K562 (cell line): ENCODE data around the gene EME1. TPM values are rescaled to one million over a fixed set of nuclear protein-coding genes. Genes with fewer than 3 reads are reported as not detected.

ENCODE experiments used
- ATF6 ChIP-seq: sonication (generic); formaldehyde crosslinking; IDR thresholded peaks from 2 replicates; pipeline ENCODE4 v1.4.0; 2020; ENCODE audit warnings: mild to moderate bottlenecking, missing genetic modification reagents
- CBFA2T3 ChIP-seq: fragments of 450-650 bp; IDR thresholded peaks from 2 replicates; pipeline ENCODE4 v1.6.1; 2017
- CREM ChIP-seq: IDR thresholded peaks from 2 replicates; pipeline ENCODE4 v1.6.1; 2014; ENCODE audit warnings: antibody characterized with exemption, low read depth
- KDM5B ChIP-seq: fragments of 200-600 bp; sonication (generic); IDR thresholded peaks from 2 replicates; pipeline ENCODE4 v1.6.1; 2012; ENCODE audit warnings: low read depth, mild to moderate bottlenecking, moderate library complexity, low read length, control low read depth, inconsistent platforms; ENCODE audit not compliant: insufficient replicate concordance
- NCOA4 ChIP-seq: fragments of 450-650 bp; IDR thresholded peaks from 2 replicates; pipeline ENCODE4 v1.6.1; 2018; ENCODE audit warnings: mild to moderate bottlenecking; ENCODE audit not compliant: partially characterized antibody
- NCOR1 ChIP-seq: fragments of 450-650 bp; IDR thresholded peaks from 2 replicates; pipeline ENCODE4 v1.6.1; 2016; ENCODE audit warnings: mild to moderate bottlenecking, moderate library complexity
- POLR2H ChIP-seq: IDR thresholded peaks from 2 replicates; pipeline ENCODE4 v1.6.1; 2016; ENCODE audit warnings: missing genetic modification characterization, low read depth, mild to moderate bottlenecking, control low read depth, missing compliant biosample characterization, moderate library complexity
- REST ChIP-seq, 2 experiments: fragments of 450-650 bp; formaldehyde crosslinking in 1 of 2; IDR thresholded peaks; 2 replicates each; pipeline versions ENCODE4 v1.4.0 to v1.6.1; 2014 to 2020; ENCODE audit warnings: mild to moderate bottlenecking in 2 of 2, borderline replicate concordance in 1 of 2, low read depth in 1 of 2
- SMAD2 ChIP-seq: fragments of 150-350 bp; IDR thresholded peaks from 2 replicates; pipeline ENCODE4 v1.6.1; 2014; ENCODE audit warnings: low read depth, mild to moderate bottlenecking, low read length
- SMAD3 ChIP-seq: fragments of 450-650 bp; formaldehyde crosslinking; conservative IDR thresholded peaks from 2 replicates; pipeline ENCODE4 v1.4.0; 2020; ENCODE audit warnings: mild to moderate bottlenecking
- ZBED1 ChIP-seq: IDR thresholded peaks from 2 replicates; pipeline ENCODE4 v1.6.1; 2014
- ZBTB7A ChIP-seq: IDR thresholded peaks from 2 replicates; pipeline ENCODE4 v1.6.1; 2011; ENCODE audit warnings: low read depth, mild to moderate bottlenecking, low read length, moderate library complexity, borderline replicate concordance; ENCODE audit not compliant: control insufficient read depth
- ZKSCAN3 ChIP-seq: fragments of 250-450 bp; sonication (Bioruptor Pico); IDR thresholded peaks from 2 replicates; pipeline ENCODE4 v1.4.0; 2020
- ZNF449 ChIP-seq: fragments of 250-450 bp; sonication (Bioruptor Pico); IDR thresholded peaks from 2 replicates; pipeline ENCODE4 v1.8.0; 2022; ENCODE audit warnings: moderate library complexity, mild to moderate bottlenecking, inconsistent platforms
- ZNF586 ChIP-seq: fragments of 450-650 bp; formaldehyde crosslinking; conservative IDR thresholded peaks from 2 replicates; pipeline ENCODE4 v1.4.0; 2020; ENCODE audit warnings: mild to moderate bottlenecking, moderate library complexity
- ZNF644 ChIP-seq: fragments of 200-800 bp; sonication (Bioruptor generic); IDR thresholded peaks from 2 replicates; pipeline ENCODE4 v1.6.1; 2016; ENCODE audit warnings: low read depth, missing genetic modification characterization, missing compliant biosample characterization
- polyA plus RNA-seq, 8 experiments: library from polyadenylated mRNA; depleted of rRNA in 4 of 8; stranded (reverse) in 5 of 8; unstranded in 3 of 8; fragments of >200 nt; fragmentation: Nextera tagmentation in 2 of 8; fragmentation: Illumina TruSeq in 1 of 8; extraction: Ambion mirVana in 2 of 8; extraction: Trizol in 1 of 8; gene quantifications; 2 replicates each; pipeline versions ENCODE4 v1.2.1 to v1.2.3, GENCODE V29; 2011 to 2014; ENCODE audit warnings: inconsistent platforms in 1 of 8, missing spikeins in 1 of 8
- total RNA-seq, 7 experiments: library from RNA; depleted of rRNA in 6 of 7; stranded (reverse); fragments of >200 nt in 6 of 7; fragmentation: Illumina TruSeq in 2 of 7; extraction: Trizol in 2 of 7; gene quantifications; 2 replicates each; pipeline versions ENCODE4 v1.2.1 to v1.2.3, GENCODE V29; 2011 to 2021; ENCODE audit warnings: low replicate concordance in 1 of 7

Gene EME1
- total and polyA plus RNA-seq, 9 of the 15 experiments (the other 6 are each of a cell fraction or from before 2014, with no cell fraction given): 14.6 to 44.1 (median 24.0) TPM

DNA sequence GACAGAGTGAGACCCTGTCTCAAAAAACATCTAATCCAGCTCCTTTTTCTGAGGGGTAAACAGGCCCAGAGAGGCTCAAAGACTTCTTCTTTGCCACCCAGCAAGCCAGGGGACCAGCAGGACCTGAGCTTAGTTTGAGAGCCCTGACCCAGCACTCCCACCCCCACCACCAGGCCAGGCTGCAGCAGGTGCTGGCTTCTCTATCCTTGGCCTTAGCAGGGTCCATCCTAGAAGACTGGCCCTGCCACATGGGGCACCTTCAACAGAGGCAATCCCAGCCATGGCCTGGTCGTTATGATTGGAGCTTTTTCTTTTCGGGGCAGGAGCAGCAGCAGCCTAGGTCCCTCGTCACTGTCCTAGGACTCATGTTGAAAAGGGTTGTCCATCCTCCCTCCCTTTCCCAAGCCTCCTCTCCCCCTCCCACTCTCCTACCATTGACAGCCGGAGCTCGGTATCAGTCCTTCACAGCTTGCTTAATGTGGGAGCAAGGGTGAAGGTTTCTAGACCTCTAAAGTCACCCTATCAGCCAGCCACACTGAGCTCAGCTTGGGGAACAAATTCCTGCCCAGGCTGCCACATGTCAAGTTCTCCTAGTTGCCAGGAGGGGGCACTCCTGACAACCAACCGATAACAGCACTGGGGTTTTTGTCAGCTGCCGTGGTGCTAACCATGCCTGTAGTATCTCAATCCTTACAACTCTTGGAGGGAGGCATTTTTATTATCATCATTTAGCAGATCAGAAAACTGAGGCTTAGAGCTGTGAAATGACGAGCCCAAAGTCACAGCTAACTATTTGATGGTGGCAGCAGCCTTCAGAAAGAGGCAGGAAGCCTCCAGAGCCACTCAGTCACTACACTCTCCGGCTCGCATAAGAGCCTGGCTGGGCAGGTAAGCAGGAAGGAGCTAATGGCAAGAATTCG is 11.2 kb upstream of the EME1 start (continued):
- TF ChIP-seq REST (IDR thresholded peaks at IDR 0.05; ENCODE audit: borderline replicate concordance) (peak; percentile 66; the same call in 1 of the 2 replicates), REST (CRISPR knock-in tag; IDR thresholded peaks at IDR 0.05; ENCODE audit: low read depth) (no peak), KDM5B (no peak), ZNF449 (no peak), NCOA4 (no peak), ZNF644 (tag) (no peak), ZBTB7A (no peak), ATF6 (CRISPR knock-in tag) (no peak), ZBED1 (no peak), SMAD2 (no peak), ZKSCAN3 (CRISPR knock-in tag) (no peak), NCOR1 (peak; percentile 93), POLR2H (no peak), SMAD3 (CRISPR knock-in tag) (no peak), CREM (peak; percentile 65), CBFA2T3 (peak; percentile 97), ZNF586 (CRISPR knock-in tag) (no peak)
